Measurements from ENCODE around the gene DDX60. TPM values are rescaled to one million over a fixed set of nuclear protein-coding genes. Genes with fewer than 3 reads are reported as not detected.

The DDX60 gene
- total RNA-seq, 2 donors from 2014 or later: 9.1 to 19.2 TPM

GRCh38 chr4:168319486-168320019, 1.0 kb upstream of the DDX60 start:
- TF ChIP-seq CTCF (IDR thresholded peaks at IDR 0.05): no peak
- TF ChIP-seq POLR2A (IDR thresholded peaks at IDR 0.05): no peak
- no peak for TF ChIP-seq POLR2AphosphoS5 (IDR thresholded peaks at IDR 0.05)
- Histone ChIP-seq H3K27me3 (replicated peaks; ENCODE audit: insufficient read depth) (no peaks in the 10 kb centered on the region), H3K36me3 (no peaks in the 10 kb centered on the region), H3K4me3 (no peak overlapping the region), H3K4me1 (replicated peaks) (no peaks in the 10 kb centered on the region), H3K9me3 (no peaks in the 10 kb centered on the region), H3K27ac (peak overlapping the region in 1 of 2 donors; percentile 96)
- DNase-seq (ENCODE audit: low spot score): no peak
- 55% methylated on average over 3 of the region's 3 CpGs for WGBS
- intact Hi-C loops (cut with DNase I): loop anchor here (2.0 kb wide), 1 partner anchor 161 kb away; the partner anchor contains the start of gene DDX60L

GRCh38 chr4:168317621-168318020, 931 bp downstream of the DDX60 start:
- H3K9me3 ChIP-seq: no peaks in the 10 kb centered on the region
- no peaks in the 10 kb centered on the region for H3K36me3 ChIP-seq
- no peak for TF ChIP-seq POLR2AphosphoS5 (IDR thresholded peaks at IDR 0.05)
- no peak for TF ChIP-seq CTCF (IDR thresholded peaks at IDR 0.05)
- no peak for TF ChIP-seq POLR2A (IDR thresholded peaks at IDR 0.05)
- 70% methylated on average over 4 of the region's 4 CpGs for WGBS
- DNase-seq (ENCODE audit: low spot score): no peak
- H3K27me3 ChIP-seq (replicated peaks; ENCODE audit: insufficient read depth): no peaks in the 10 kb centered on the region
- intact Hi-C loops (cut with DNase I): loop anchor here (2.0 kb wide), 1 partner anchor 163 kb away; the partner anchor contains the start of gene DDX60L
- peak overlapping the region in 1 of 2 donors; percentile 56 for H3K4me3 ChIP-seq
- no peaks in the 10 kb centered on the region for H3K4me1 ChIP-seq (replicated peaks)
- H3K27ac ChIP-seq: peak overlapping the region in 1 of 2 donors; percentile 96

- 17% methylated on average over 2 of the region's 2 CpGs for WGBS
- Histone ChIP-seq H3K9me3 (no peaks in the 10 kb centered on the region), H3K4me1 (replicated peaks) (no peaks in the 10 kb centered on the region), H3K27ac (no peak overlapping the region), H3K36me3 (peaks cover 0 to 2% of the 10 kb centered on the region in 2 donors), H3K4me3 (no peak overlapping the region), H3K27me3 (replicated peaks; ENCODE audit: insufficient read depth) (no peaks in the 10 kb centered on the region)
- intact Hi-C loops (cut with DNase I): no loop called here
- no peak for TF ChIP-seq POLR2AphosphoS5 (IDR thresholded peaks at IDR 0.05)
- TF ChIP-seq CTCF (IDR thresholded peaks at IDR 0.05): no peak
- TF ChIP-seq POLR2A (IDR thresholded peaks at IDR 0.05): no peak
- no peak for DNase-seq (ENCODE audit: low spot score)
Measured at GRCh38 chr4:168309781-168310180, 8.8 kb downstream of the DDX60 start.

- Histone ChIP-seq H3K4me1 (replicated peaks) (no peaks in the 10 kb centered on the region), H3K9me3 (no peaks in the 10 kb centered on the region), H3K4me3 (no peak overlapping the region), H3K36me3 (peaks cover 0 to 2% of the 10 kb centered on the region in 2 donors), H3K27ac (no peak overlapping the region), H3K27me3 (replicated peaks; ENCODE audit: insufficient read depth) (no peaks in the 10 kb centered on the region)
- no peak for DNase-seq (ENCODE audit: low spot score)
- 75% methylated on average over 2 of the region's 2 CpGs for WGBS
- intact Hi-C loops (cut with DNase I): no loop called here
- no peak for TF ChIP-seq CTCF (IDR thresholded peaks at IDR 0.05)
- TF ChIP-seq POLR2AphosphoS5 (IDR thresholded peaks at IDR 0.05): no peak
- TF ChIP-seq POLR2A (IDR thresholded peaks at IDR 0.05): no peak
Measured at GRCh38 chr4:168308912-168309311, 9.6 kb downstream of the DDX60 start.

GRCh38 chr4:168306476-168306875, 12.1 kb downstream of the DDX60 start:
- H3K36me3 ChIP-seq: peaks cover 0 to 2% of the 10 kb centered on the region in 2 donors
- DNase-seq (ENCODE audit: low spot score): no peak
- no peaks in the 10 kb centered on the region for H3K27me3 ChIP-seq (replicated peaks; ENCODE audit: insufficient read depth)
- H3K4me3 ChIP-seq: no peak overlapping the region
- intact Hi-C loops (cut with DNase I): no loop called here
- no peak overlapping the region for H3K27ac ChIP-seq
- 83% methylated on average over 7 of the region's 7 CpGs for WGBS
- H3K4me1 ChIP-seq (replicated peaks): no peaks in the 10 kb centered on the region
- no peaks in the 10 kb centered on the region for H3K9me3 ChIP-seq
- TF ChIP-seq CTCF (IDR thresholded peaks at IDR 0.05) (no peak), POLR2A (IDR thresholded peaks at IDR 0.05) (no peak), POLR2AphosphoS5 (IDR thresholded peaks at IDR 0.05) (no peak)
